ENCODE data around the gene HTR3A.
"Not testable (repeated sequence)": the region's sequence is repeated elsewhere in the genome, so short reads cannot be mapped to it uniquely, and the experiment has no call there.

Gene HTR3A

GRCh38 chr11:113937918-113938317 lies 37.0 kb upstream of the HTR3A start:
- Histone ChIP-seq H3K79me2 (ENCODE audit: insufficient read depth, low read length) (no peaks in the 10 kb centered on the region), H3K4me3 (ENCODE audit: insufficient read depth, low read length, poor library complexity, severe bottlenecking) (no peak overlapping the region), H3K36me3 (ENCODE audit: low read length) (no peaks in the 10 kb centered on the region), H3K9me2 (replicated peaks; ENCODE audit: insufficient read depth, low read length) (no peaks in the 10 kb centered on the region), H3K9ac (ENCODE audit: low read length) (no peak overlapping the region), H3K9me3 (ENCODE audit: insufficient read depth, low read length) (no peaks in the 10 kb centered on the region), H3K4me2 (ENCODE audit: low read depth, low read length, poor library complexity, severe bottlenecking) (no peak overlapping the region), H4K20me1 (ENCODE audit: low read depth, low read length) (no peaks in the 10 kb centered on the region), H2AFZ (ENCODE audit: low read depth, low read length, severe bottlenecking) (no peak overlapping the region), H3F3A (ENCODE audit: insufficient read depth) (no peaks in the 10 kb centered on the region), H3K27me3 (ENCODE audit: low read length) (no peaks in the 10 kb centered on the region), H3K27ac (ENCODE audit: low read depth, low read length) (no peak overlapping the region)
- TF ChIP-seq CTCF (IDR thresholded peaks at IDR 0.05; ENCODE audit: insufficient read depth, low read length, poor library complexity, severe bottlenecking) (no peak), EZH2phosphoT487 (conservative IDR thresholded peaks at IDR 0.05; ENCODE audit: low read length) (no peak)

GRCh38 chr11:113942256-113942655 lies 32.7 kb upstream of the HTR3A start:
- no peak for TF ChIP-seq EZH2phosphoT487 (conservative IDR thresholded peaks at IDR 0.05; ENCODE audit: low read length)
- no peak for TF ChIP-seq CTCF (IDR thresholded peaks at IDR 0.05; ENCODE audit: insufficient read depth, low read length, poor library complexity, severe bottlenecking)
- Histone ChIP-seq H3K4me2 (ENCODE audit: low read depth, low read length, poor library complexity, severe bottlenecking) (no peak overlapping the region), H3K27me3 (ENCODE audit: low read length) (no peaks in the 10 kb centered on the region), H3K9me2 (replicated peaks; ENCODE audit: insufficient read depth, low read length) (no peaks in the 10 kb centered on the region), H3K27ac (ENCODE audit: low read depth, low read length) (no peak overlapping the region), H4K20me1 (ENCODE audit: low read depth, low read length) (no peaks in the 10 kb centered on the region), H3K36me3 (ENCODE audit: low read length) (no peaks in the 10 kb centered on the region), H3K4me3 (ENCODE audit: insufficient read depth, low read length, poor library complexity, severe bottlenecking) (no peak overlapping the region), H2AFZ (ENCODE audit: low read depth, low read length, severe bottlenecking) (no peak overlapping the region), H3K9ac (ENCODE audit: low read length) (no peak overlapping the region), H3K9me3 (ENCODE audit: insufficient read depth, low read length) (no peaks in the 10 kb centered on the region), H3F3A (ENCODE audit: insufficient read depth) (no peaks in the 10 kb centered on the region), H3K79me2 (ENCODE audit: insufficient read depth, low read length) (no peaks in the 10 kb centered on the region)

GRCh38 chr11:113946162-113946561 lies 28.7 kb upstream of the HTR3A start:
- not testable (repeated sequence) for H3K27me3 ChIP-seq (ENCODE audit: low read length); H4K20me1 ChIP-seq (ENCODE audit: low read depth, low read length); H3K79me2 ChIP-seq (ENCODE audit: insufficient read depth, low read length); H3K4me3 ChIP-seq (ENCODE audit: insufficient read depth, low read length, poor library complexity, severe bottlenecking); H3K4me2 ChIP-seq (ENCODE audit: low read depth, low read length, poor library complexity, severe bottlenecking); H3K9me3 ChIP-seq (ENCODE audit: insufficient read depth, low read length); H3K9ac ChIP-seq (ENCODE audit: low read length); H3K27ac ChIP-seq (ENCODE audit: low read depth, low read length); H2AFZ ChIP-seq (ENCODE audit: low read depth, low read length, severe bottlenecking); H3K9me2 ChIP-seq (replicated peaks; ENCODE audit: insufficient read depth, low read length); H3K36me3 ChIP-seq (ENCODE audit: low read length); H3F3A ChIP-seq (ENCODE audit: insufficient read depth)

- no peaks in the 10 kb centered on the region for H3K79me2 ChIP-seq (ENCODE audit: insufficient read depth, low read length)
- H3K9me2 ChIP-seq (replicated peaks; ENCODE audit: insufficient read depth, low read length), result no peaks in the 10 kb centered on the region
- H3K36me3 ChIP-seq (ENCODE audit: low read length), result no peaks in the 10 kb centered on the region
- no peaks in the 10 kb centered on the region for H3K27me3 ChIP-seq (ENCODE audit: low read length)
- no peak for TF ChIP-seq EZH2phosphoT487 (conservative IDR thresholded peaks at IDR 0.05; ENCODE audit: low read length)
- H3K27ac ChIP-seq (ENCODE audit: low read depth, low read length), result no peak overlapping the region
- H3K4me3 ChIP-seq (ENCODE audit: insufficient read depth, low read length, poor library complexity, severe bottlenecking), result no peak overlapping the region
- no peaks in the 10 kb centered on the region for H3K9me3 ChIP-seq (ENCODE audit: insufficient read depth, low read length)
- H4K20me1 ChIP-seq (ENCODE audit: low read depth, low read length), result no peaks in the 10 kb centered on the region
- no peak overlapping the region for H3K4me2 ChIP-seq (ENCODE audit: low read depth, low read length, poor library complexity, severe bottlenecking)
- no peak overlapping the region for H3K9ac ChIP-seq (ENCODE audit: low read length)
- H2AFZ ChIP-seq (ENCODE audit: low read depth, low read length, severe bottlenecking), result no peak overlapping the region
- H3F3A ChIP-seq (ENCODE audit: insufficient read depth), result no peaks in the 10 kb centered on the region
Observed at GRCh38 chr11:113947994-113948393, 26.9 kb upstream of the HTR3A start.

All from SU-DHL-6 (cell line).